ENCODE results near the gene TTC9.

Gene TTC9

GRCh38 chr14:70718383-70719118 is 76.8 kb downstream of the TTC9 start:
- no peak for DNase-seq

- no peak for DNase-seq
These were observed 79.8 kb downstream of the TTC9 start for GRCh38 chr14:70721542-70721941.

GRCh38 chr14:70722418-70722817 is 80.7 kb downstream of the TTC9 start:
- DNase-seq = no peak

GRCh38 chr14:70723276-70723675 is 81.6 kb downstream of the TTC9 start:
- DNase-seq = no peak

DNA sequence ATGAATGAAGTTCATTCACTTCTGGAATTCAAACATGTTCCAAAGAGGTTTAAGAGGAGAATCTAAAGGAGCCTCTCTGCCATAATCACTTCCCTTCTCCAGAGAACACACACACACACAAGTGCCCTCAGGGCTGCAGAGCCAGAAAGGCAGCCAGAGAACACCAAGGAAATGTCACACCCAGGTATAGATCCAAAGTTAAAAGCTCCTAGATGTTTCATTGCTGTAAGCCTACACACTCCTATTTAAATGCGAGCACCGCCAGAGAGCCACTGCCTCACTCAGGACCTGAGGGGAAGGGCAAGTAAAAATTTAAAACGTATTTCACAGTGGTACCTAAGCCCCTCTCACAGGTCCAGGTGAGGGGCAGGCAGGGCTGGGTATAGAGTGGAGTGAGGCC is 82.4 kb downstream of the TTC9 start:
- DNase-seq = no peak

GRCh38 chr14:70724944-70725343 is 83.2 kb downstream of the TTC9 start:
- DNase-seq = no peak
